Esophagus muscularis mucosa (tissue), 4 donors: ENCODE measurements around the gene ELP1.

ENCODE experiments used
- EP300 ChIP-seq: sonication (generic); formaldehyde crosslinking; IDR thresholded peaks from one replicate; pipeline ENCODE4 v1.6.1; 2017; ENCODE audit warnings: antibody characterized with exemption
- POLR2A ChIP-seq: fragments of 450-650 bp; IDR thresholded peaks from one replicate; pipeline ENCODE4 v1.6.1; 2017; ENCODE audit warnings: antibody characterized with exemption, moderate library complexity, mild to moderate bottlenecking, low read depth
- POLR2AphosphoS5 ChIP-seq, 2 donors: sonication (generic); formaldehyde crosslinking; IDR thresholded peaks; one replicate each; pipeline ENCODE4 v1.6.1; 2017; ENCODE audit warnings: antibody characterized with exemption in 2 of 2
- TF ChIP-seq, protein P1 (sequence below), 3 experiments: fragments of 200-600 bp in 2 of 3; fragments of 450-650 bp in 1 of 3; sonication (generic) in 2 of 3; IDR thresholded peaks; one replicate each; pipeline ENCODE4 v1.5.1; 2017 to 2019; ENCODE audit warnings: antibody characterized with exemption in 3 of 3, mild to moderate bottlenecking in 2 of 3, moderate library complexity in 1 of 3

DNA sequence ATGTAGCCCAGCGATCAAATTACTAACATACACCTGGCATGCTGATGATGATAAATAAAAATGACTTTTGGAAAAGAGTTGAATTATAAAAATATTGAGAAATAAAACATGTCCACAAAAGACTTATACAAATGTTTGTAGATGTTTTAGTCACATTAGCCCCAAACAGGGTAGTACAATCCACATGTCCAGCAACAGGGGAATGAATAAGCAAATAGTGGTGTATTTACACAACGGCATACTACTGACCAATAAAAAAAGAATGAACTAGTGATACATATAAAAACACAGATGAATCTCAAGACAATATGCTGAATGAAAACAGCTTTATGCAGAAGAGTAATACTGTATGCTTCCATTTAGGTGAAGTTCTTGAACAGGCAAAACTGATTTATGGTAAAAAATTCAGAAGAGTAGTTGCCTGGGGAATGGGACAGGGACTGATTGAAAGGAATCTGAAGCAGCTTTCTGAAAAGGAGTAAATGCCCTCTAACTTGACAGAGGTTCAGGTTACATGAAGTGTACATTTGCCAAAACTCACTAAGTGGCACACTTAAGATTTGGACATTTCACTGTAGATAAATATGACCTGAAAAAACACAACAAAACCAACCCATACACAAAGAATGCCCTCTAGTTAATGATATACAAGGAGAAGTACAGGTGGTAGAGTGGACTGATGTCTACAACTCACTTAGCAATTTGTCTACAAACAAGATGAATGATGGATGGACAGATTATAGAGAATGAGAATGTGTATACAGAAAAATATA lies 36.4 kb downstream of the ELP1 start:
- TF ChIP-seq POLR2A (no peak), POLR2AphosphoS5 (IDR thresholded peaks at IDR 0.05) (no peak), EP300 (no peak)
- TF ChIP-seq, protein P1, sequence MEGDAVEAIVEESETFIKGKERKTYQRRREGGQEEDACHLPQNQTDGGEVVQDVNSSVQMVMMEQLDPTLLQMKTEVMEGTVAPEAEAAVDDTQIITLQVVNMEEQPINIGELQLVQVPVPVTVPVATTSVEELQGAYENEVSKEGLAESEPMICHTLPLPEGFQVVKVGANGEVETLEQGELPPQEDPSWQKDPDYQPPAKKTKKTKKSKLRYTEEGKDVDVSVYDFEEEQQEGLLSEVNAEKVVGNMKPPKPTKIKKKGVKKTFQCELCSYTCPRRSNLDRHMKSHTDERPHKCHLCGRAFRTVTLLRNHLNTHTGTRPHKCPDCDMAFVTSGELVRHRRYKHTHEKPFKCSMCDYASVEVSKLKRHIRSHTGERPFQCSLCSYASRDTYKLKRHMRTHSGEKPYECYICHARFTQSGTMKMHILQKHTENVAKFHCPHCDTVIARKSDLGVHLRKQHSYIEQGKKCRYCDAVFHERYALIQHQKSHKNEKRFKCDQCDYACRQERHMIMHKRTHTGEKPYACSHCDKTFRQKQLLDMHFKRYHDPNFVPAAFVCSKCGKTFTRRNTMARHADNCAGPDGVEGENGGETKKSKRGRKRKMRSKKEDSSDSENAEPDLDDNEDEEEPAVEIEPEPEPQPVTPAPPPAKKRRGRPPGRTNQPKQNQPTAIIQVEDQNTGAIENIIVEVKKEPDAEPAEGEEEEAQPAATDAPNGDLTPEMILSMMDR (IDR thresholded peaks at IDR 0.05): no peak
